GM23338 (cell line): ENCODE measurements around the gene GRIK4.

Source experiments
- CREB1 ChIP-seq: fragments of 250-450 bp; sonication (Bioruptor Pico); IDR thresholded peaks from 2 replicates; pipeline ENCODE4 v1.5.0; 2020; ENCODE audit warnings: low read depth, mild to moderate bottlenecking, moderate library complexity
- ZNF331 ChIP-seq: fragments of 250-450 bp; sonication (Bioruptor Pico); IDR thresholded peaks from 2 replicates; pipeline ENCODE4 v1.5.0; 2020; ENCODE audit warnings: low read depth, mild to moderate bottlenecking, moderate library complexity
- TF ChIP-seq, protein P1 (sequence below), 2 experiments: fragments of 200-600 bp in 1 of 2; sonication (generic) in 1 of 2; conservative IDR thresholded peaks; 2 replicates each; pipeline versions ENCODE4 v1.5.1 to v1.6.1; 2016 to 2017; ENCODE audit warnings: antibody characterized with exemption in 2 of 2, low read depth in 2 of 2, mild to moderate bottlenecking in 2 of 2, moderate library complexity in 1 of 2

GRCh38 chr11:120525261-120526171 lies 14.0 kb downstream of the GRIK4 start:
- TF ChIP-seq, protein P1, sequence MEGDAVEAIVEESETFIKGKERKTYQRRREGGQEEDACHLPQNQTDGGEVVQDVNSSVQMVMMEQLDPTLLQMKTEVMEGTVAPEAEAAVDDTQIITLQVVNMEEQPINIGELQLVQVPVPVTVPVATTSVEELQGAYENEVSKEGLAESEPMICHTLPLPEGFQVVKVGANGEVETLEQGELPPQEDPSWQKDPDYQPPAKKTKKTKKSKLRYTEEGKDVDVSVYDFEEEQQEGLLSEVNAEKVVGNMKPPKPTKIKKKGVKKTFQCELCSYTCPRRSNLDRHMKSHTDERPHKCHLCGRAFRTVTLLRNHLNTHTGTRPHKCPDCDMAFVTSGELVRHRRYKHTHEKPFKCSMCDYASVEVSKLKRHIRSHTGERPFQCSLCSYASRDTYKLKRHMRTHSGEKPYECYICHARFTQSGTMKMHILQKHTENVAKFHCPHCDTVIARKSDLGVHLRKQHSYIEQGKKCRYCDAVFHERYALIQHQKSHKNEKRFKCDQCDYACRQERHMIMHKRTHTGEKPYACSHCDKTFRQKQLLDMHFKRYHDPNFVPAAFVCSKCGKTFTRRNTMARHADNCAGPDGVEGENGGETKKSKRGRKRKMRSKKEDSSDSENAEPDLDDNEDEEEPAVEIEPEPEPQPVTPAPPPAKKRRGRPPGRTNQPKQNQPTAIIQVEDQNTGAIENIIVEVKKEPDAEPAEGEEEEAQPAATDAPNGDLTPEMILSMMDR (conservative IDR thresholded peaks at IDR 0.05; ENCODE audit: low read depth in 2 of 2) = no peak
- TF ChIP-seq CREB1 (CRISPR knock-in tag) (no peak), ZNF331 (CRISPR knock-in tag) (no peak)
